Parathyroid adenoma (tissue), 2 donors: Measurements from ENCODE around the gene GRM4.

ENCODE experiments used
- H2AFZ ChIP-seq: fragments of 300-600 bp; sonication (generic); one replicate; pipeline ENCODE4 v1.7.0; 2017; ENCODE audit warnings: antibody characterized with exemption, mild to moderate bottlenecking
- H3K27ac ChIP-seq: fragments of 300-600 bp; sonication (generic); one replicate; pipeline ENCODE4 v1.7.0; 2017
- H3K27me3 ChIP-seq: fragments of 300-600 bp; sonication (generic); one replicate; pipeline ENCODE4 v1.7.0; 2017; ENCODE audit warnings: low read length; ENCODE audit not compliant: control insufficient read depth, insufficient read depth
- H3K36me3 ChIP-seq: fragments of 300-600 bp; sonication (generic); one replicate; pipeline ENCODE4 v1.7.0; 2017; ENCODE audit warnings: low read length; ENCODE audit not compliant: control insufficient read depth, insufficient read depth
- H3K4me1 ChIP-seq: fragments of 300-600 bp; sonication (generic); one replicate; pipeline ENCODE4 v1.7.0; 2017; ENCODE audit warnings: control low read depth
- H3K4me2 ChIP-seq: fragments of 300-600 bp; sonication (generic); one replicate; pipeline ENCODE4 v1.7.0; 2017; ENCODE audit warnings: low read length
- H3K4me3 ChIP-seq: fragments of 300-600 bp; sonication (generic); one replicate; pipeline ENCODE4 v1.7.0; 2017; ENCODE audit warnings: low read depth, low read length
- H3K79me2 ChIP-seq: fragments of 300-600 bp; sonication (generic); one replicate; pipeline ENCODE4 v1.7.0; 2017; ENCODE audit warnings: control low read depth
- H3K9ac ChIP-seq: fragments of 300-600 bp; sonication (generic); one replicate; pipeline ENCODE4 v1.7.0; 2017; ENCODE audit warnings: mild to moderate bottlenecking
- H3K9me3 ChIP-seq: fragments of 300-600 bp; sonication (generic); one replicate; pipeline ENCODE4 v1.7.0; 2017; ENCODE audit warnings: low read length; ENCODE audit not compliant: control insufficient read depth
- CTCF ChIP-seq: fragments of 300-600 bp; sonication (generic); IDR thresholded peaks from one replicate; pipeline ENCODE4 v1.7.0; 2017; ENCODE audit warnings: antibody characterized with exemption, mild to moderate bottlenecking
- donor health status: primary hyperparathyroidism.

Gene GRM4

GRCh38 chr6:34096814-34097213, 49.1 kb downstream of the GRM4 start:
- Histone ChIP-seq H3K4me3 (no peak overlapping the region), H3K79me2 (no peaks in the 10 kb centered on the region), H3K4me1 (no peaks in the 10 kb centered on the region), H3K4me2 (no peak overlapping the region), H2AFZ (no peak overlapping the region), H3K9ac (no peak overlapping the region), H3K36me3 (no peaks in the 10 kb centered on the region), H3K27me3 (no peaks in the 10 kb centered on the region), H3K9me3 (no peaks in the 10 kb centered on the region), H3K27ac (no peak overlapping the region)
- no peak for TF ChIP-seq CTCF

- Histone ChIP-seq H3K4me1 (no peaks in the 10 kb centered on the region), H3K27ac (no peak overlapping the region), H3K36me3 (no peaks in the 10 kb centered on the region), H3K4me2 (no peak overlapping the region), H3K27me3 (no peaks in the 10 kb centered on the region), H3K4me3 (no peak overlapping the region), H2AFZ (no peak overlapping the region), H3K79me2 (no peaks in the 10 kb centered on the region), H3K9ac (no peak overlapping the region), H3K9me3 (no peaks in the 10 kb centered on the region)
- no peak for TF ChIP-seq CTCF
Observed at GRCh38 chr6:34096193-34096592, 49.7 kb downstream of the GRM4 start.

GRCh38 chr6:34095741-34096140, 50.1 kb downstream of the GRM4 start:
- H3K4me1 ChIP-seq, result no peaks in the 10 kb centered on the region
- H3K27ac ChIP-seq, result no peak overlapping the region
- H3K9ac ChIP-seq, result no peak overlapping the region
- no peak overlapping the region for H3K4me3 ChIP-seq
- TF ChIP-seq CTCF, result no peak
- no peaks in the 10 kb centered on the region for H3K36me3 ChIP-seq
- no peaks in the 10 kb centered on the region for H3K79me2 ChIP-seq
- no peak overlapping the region for H2AFZ ChIP-seq
- no peaks in the 10 kb centered on the region for H3K9me3 ChIP-seq
- H3K4me2 ChIP-seq, result no peak overlapping the region
- no peaks in the 10 kb centered on the region for H3K27me3 ChIP-seq

GRCh38 chr6:34095136-34095505, 50.8 kb downstream of the GRM4 start:
- TF ChIP-seq CTCF, result no peak
- Histone ChIP-seq H3K9me3 (no peaks in the 10 kb centered on the region), H3K79me2 (no peaks in the 10 kb centered on the region), H3K36me3 (no peaks in the 10 kb centered on the region), H3K4me3 (no peak overlapping the region), H3K9ac (no peak overlapping the region), H3K27ac (no peak overlapping the region), H3K27me3 (no peaks in the 10 kb centered on the region), H3K4me1 (no peaks in the 10 kb centered on the region), H2AFZ (no peak overlapping the region), H3K4me2 (no peak overlapping the region)

GRCh38 chr6:34094474-34095135, 51.3 kb downstream of the GRM4 start:
- H3K9me3 ChIP-seq, result no peaks in the 10 kb centered on the region
- no peaks in the 10 kb centered on the region for H3K36me3 ChIP-seq
- no peak overlapping the region for H3K4me3 ChIP-seq
- no peak overlapping the region for H2AFZ ChIP-seq
- no peaks in the 10 kb centered on the region for H3K27me3 ChIP-seq
- no peaks in the 10 kb centered on the region for H3K4me1 ChIP-seq
- TF ChIP-seq CTCF, result no peak
- H3K27ac ChIP-seq, result no peak overlapping the region
- no peak overlapping the region for H3K9ac ChIP-seq
- no peak overlapping the region for H3K4me2 ChIP-seq
- H3K79me2 ChIP-seq, result no peaks in the 10 kb centered on the region
